Suprapubic skin (tissue), 4 donors: ENCODE results near the gene DDRGK1. TPM values are rescaled to one million over a fixed set of nuclear protein-coding genes. Genes with fewer than 3 reads are reported as not detected.

Source experiments
- DNase-seq, 2 donors: peaks; one replicate each; pipeline ENCODE4 v3.0.0-alpha.2; 2019; ENCODE audit warnings: low spot score in 2 of 2
- H3K27ac ChIP-seq: fragments of 200-600 bp; sonication (generic); one replicate; pipeline ENCODE4 v1.5.1; 2019
- H3K27me3 ChIP-seq: fragments of 200-600 bp; sonication (generic); one replicate; pipeline ENCODE4 v1.5.1; 2019
- H3K36me3 ChIP-seq: fragments of 200-600 bp; sonication (generic); one replicate; pipeline ENCODE4 v1.5.1; 2019
- H3K4me1 ChIP-seq: fragments of 200-600 bp; sonication (generic); one replicate; pipeline ENCODE4 v1.5.1; 2019
- H3K4me3 ChIP-seq: fragments of 200-600 bp; sonication (generic); one replicate; pipeline ENCODE4 v1.5.1; 2019; ENCODE audit warnings: mild to moderate bottlenecking
- H3K9me3 ChIP-seq: fragments of 200-600 bp; sonication (generic); one replicate; pipeline ENCODE4 v1.5.1; 2019
- EP300 ChIP-seq: sonication (generic); formaldehyde crosslinking; IDR thresholded peaks from one replicate; pipeline ENCODE4 v1.6.1; 2017; ENCODE audit warnings: antibody characterized with exemption
- POLR2A ChIP-seq, 2 donors: fragments of 450-650 bp; IDR thresholded peaks; one replicate each; pipeline ENCODE4 v1.6.1; 2017; ENCODE audit warnings: antibody characterized with exemption in 2 of 2, mild to moderate bottlenecking in 2 of 2, moderate library complexity in 2 of 2
- POLR2AphosphoS5 ChIP-seq, 3 donors: sonication (generic); formaldehyde crosslinking; IDR thresholded peaks; one replicate each; pipeline ENCODE4 v1.6.1; 2017; ENCODE audit warnings: antibody characterized with exemption in 3 of 3
- WGBS: methylation state at CpG from one replicate; pipeline ENCODE4 v1.1.5; 2018; 5-methylcytosine and 5-hydroxymethylcytosine counted together
- total RNA-seq, 4 donors: library from RNA; depleted of rRNA; stranded (reverse); fragments of >200 nt; gene quantifications; one replicate each; pipeline ENCODE4 v1.1.0, GENCODE V29; 2016
- TF ChIP-seq, protein P1 (sequence below), 2 donors: fragments of 200-600 bp in 1 of 2; fragments of 450-650 bp in 1 of 2; sonication (generic) in 1 of 2; IDR thresholded peaks; one replicate each; pipeline ENCODE4 v1.5.1; 2016 to 2019; ENCODE audit warnings: antibody characterized with exemption in 2 of 2, mild to moderate bottlenecking in 1 of 2, moderate library complexity in 1 of 2

Gene DDRGK1
- total RNA-seq, 4 donors from 2014 or later: 50.0 to 169 (median 55.6) TPM

- no peak overlapping the region for H3K27ac ChIP-seq
- H3K4me3 ChIP-seq: no peak overlapping the region
- H3K9me3 ChIP-seq: no peaks in the 10 kb centered on the region
- no peak for DNase-seq
- no peaks in the 10 kb centered on the region for H3K36me3 ChIP-seq
- WGBS: 55% methylated on average over 11 of the region's 11 CpGs
- H3K27me3 ChIP-seq: peaks cover under 1% of the 10 kb centered on the region
- TF ChIP-seq POLR2A (IDR thresholded peaks at IDR 0.05) (no peak), EP300 (no peak), POLR2AphosphoS5 (IDR thresholded peaks at IDR 0.05) (no peak)
- TF ChIP-seq, protein P1, sequence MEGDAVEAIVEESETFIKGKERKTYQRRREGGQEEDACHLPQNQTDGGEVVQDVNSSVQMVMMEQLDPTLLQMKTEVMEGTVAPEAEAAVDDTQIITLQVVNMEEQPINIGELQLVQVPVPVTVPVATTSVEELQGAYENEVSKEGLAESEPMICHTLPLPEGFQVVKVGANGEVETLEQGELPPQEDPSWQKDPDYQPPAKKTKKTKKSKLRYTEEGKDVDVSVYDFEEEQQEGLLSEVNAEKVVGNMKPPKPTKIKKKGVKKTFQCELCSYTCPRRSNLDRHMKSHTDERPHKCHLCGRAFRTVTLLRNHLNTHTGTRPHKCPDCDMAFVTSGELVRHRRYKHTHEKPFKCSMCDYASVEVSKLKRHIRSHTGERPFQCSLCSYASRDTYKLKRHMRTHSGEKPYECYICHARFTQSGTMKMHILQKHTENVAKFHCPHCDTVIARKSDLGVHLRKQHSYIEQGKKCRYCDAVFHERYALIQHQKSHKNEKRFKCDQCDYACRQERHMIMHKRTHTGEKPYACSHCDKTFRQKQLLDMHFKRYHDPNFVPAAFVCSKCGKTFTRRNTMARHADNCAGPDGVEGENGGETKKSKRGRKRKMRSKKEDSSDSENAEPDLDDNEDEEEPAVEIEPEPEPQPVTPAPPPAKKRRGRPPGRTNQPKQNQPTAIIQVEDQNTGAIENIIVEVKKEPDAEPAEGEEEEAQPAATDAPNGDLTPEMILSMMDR (IDR thresholded peaks at IDR 0.05): no peak
- H3K4me1 ChIP-seq: peaks cover 29% of the 10 kb centered on the region
Observed at GRCh38 chr20:3162080-3162611, 42.3 kb downstream of the DDRGK1 start.

GRCh38 chr20:3161316-3162079 lies 43.0 kb downstream of the DDRGK1 start:
- WGBS: 50% methylated on average over 4 of the region's 5 CpGs
- Histone ChIP-seq H3K27me3 (no peaks in the 10 kb centered on the region), H3K9me3 (no peaks in the 10 kb centered on the region), H3K4me3 (no peak overlapping the region), H3K36me3 (no peaks in the 10 kb centered on the region), H3K27ac (no peak overlapping the region), H3K4me1 (peaks cover 35% of the 10 kb centered on the region)
- TF ChIP-seq, protein P1 (IDR thresholded peaks at IDR 0.05): no peak
- TF ChIP-seq EP300: no peak
- no peak for TF ChIP-seq POLR2A (IDR thresholded peaks at IDR 0.05)
- TF ChIP-seq POLR2AphosphoS5 (IDR thresholded peaks at IDR 0.05): no peak
- no peak for DNase-seq

DNA sequence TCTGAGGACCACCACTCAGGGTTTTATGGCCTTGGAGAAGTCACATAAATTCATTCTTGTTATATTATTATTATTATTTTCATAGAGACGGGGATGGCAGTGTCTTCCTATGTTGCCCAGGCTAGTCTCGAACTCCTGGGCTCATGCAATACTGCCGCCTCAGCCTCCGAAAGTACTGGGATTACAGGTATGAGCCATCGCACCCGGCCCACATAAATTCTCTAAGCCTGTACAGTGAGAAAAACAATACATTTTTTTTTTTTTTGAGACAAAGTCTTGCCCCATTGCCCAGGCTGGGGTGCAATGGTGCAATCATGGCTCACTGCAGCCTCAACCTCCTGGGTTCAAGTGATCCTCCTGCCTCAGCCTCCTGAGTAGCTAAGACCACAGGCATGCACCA lies 44.1 kb downstream of the DDRGK1 start:
- DNase-seq: no peak
- Histone ChIP-seq H3K27me3 (no peaks in the 10 kb centered on the region), H3K9me3 (no peaks in the 10 kb centered on the region), H3K4me1 (peaks cover 43% of the 10 kb centered on the region), H3K4me3 (peak overlapping the region; percentile 98), H3K27ac (no peak overlapping the region), H3K36me3 (no peaks in the 10 kb centered on the region)
- TF ChIP-seq POLR2A (IDR thresholded peaks at IDR 0.05) (no peak), POLR2AphosphoS5 (IDR thresholded peaks at IDR 0.05) (no peak), EP300 (no peak)
- TF ChIP-seq, protein P1 (IDR thresholded peaks at IDR 0.05): no peak
- WGBS: 94% methylated on average over 6 of the region's 6 CpGs

DNA sequence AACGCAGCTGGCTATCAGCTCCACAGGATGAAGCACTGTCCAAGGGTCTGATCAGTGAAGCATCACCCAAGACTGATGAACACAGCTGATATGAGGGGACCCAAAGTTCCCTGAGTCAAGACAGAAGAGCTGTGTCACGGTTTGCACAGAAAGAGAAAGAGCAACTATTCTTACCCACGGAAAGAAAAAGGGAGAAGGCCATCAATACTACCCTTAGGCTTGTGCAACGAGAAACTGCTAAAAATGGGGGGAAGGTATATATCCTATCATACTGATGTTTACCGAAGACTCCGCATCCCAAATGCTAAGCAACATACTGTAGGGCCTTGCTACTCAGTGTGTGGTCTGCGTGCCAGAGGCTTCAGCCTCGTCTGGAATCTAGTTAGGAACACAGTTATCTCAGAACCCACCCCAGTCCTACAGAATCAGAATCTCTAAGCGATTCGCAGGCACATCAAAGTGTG lies 45.5 kb downstream of the DDRGK1 start:
- no peaks in the 10 kb centered on the region for H3K9me3 ChIP-seq
- H3K4me1 ChIP-seq: peaks cover 46% of the 10 kb centered on the region
- H3K4me3 ChIP-seq: peak overlapping the region; percentile 98
- peaks cover 5% of the 10 kb centered on the region for H3K36me3 ChIP-seq
- no peaks in the 10 kb centered on the region for H3K27me3 ChIP-seq
- WGBS: 0% methylated on average over 10 of the region's 10 CpGs
- no peak for DNase-seq
- peak overlapping the region; percentile 92 for H3K27ac ChIP-seq
- TF ChIP-seq POLR2AphosphoS5 (IDR thresholded peaks at IDR 0.05): no peak
- TF ChIP-seq, protein P1 (IDR thresholded peaks at IDR 0.05): no peak
- no peak for TF ChIP-seq EP300
- no peak for TF ChIP-seq POLR2A (IDR thresholded peaks at IDR 0.05)

DNA sequence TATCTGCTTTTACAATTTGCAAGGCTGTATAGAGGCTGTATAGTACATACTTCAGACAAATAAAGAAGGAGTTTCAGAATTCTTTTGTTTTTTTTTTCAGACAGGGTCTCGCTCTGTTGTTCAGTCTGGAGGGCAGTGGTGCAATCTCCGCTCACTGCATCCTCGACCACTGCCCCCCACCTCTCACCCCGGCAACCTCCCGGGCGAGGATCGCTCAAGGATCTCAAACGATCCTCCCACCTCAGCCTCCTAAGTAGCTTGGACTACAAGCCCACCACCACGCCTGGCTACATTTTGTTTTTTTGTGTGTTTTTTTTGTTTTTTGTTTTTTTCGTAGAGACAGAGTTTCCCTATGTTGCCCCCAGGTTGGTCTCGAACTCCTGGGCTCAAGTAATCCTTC lies 46.7 kb downstream of the DDRGK1 start:
- no peak for DNase-seq
- TF ChIP-seq POLR2A (IDR thresholded peaks at IDR 0.05) (no peak), EP300 (no peak), POLR2AphosphoS5 (IDR thresholded peaks at IDR 0.05) (no peak)
- TF ChIP-seq, protein P1 (IDR thresholded peaks at IDR 0.05): no peak
- peaks cover 5% of the 10 kb centered on the region for H3K36me3 ChIP-seq
- no peaks in the 10 kb centered on the region for H3K27me3 ChIP-seq
- H3K4me1 ChIP-seq: peaks cover 55% of the 10 kb centered on the region
- no peak overlapping the region for H3K27ac ChIP-seq
- 80% methylated on average over 11 of the region's 11 CpGs for WGBS
- peak overlapping the region; percentile 98 for H3K4me3 ChIP-seq
- H3K9me3 ChIP-seq: no peaks in the 10 kb centered on the region
